Measurements from ENCODE around the gene TCF4. TPM values are rescaled to one million over a fixed set of nuclear protein-coding genes. Genes with fewer than 3 reads are reported as not detected.

The TCF4 gene
- total RNA-seq, 1 donor from 2014 or later, result 7.2 TPM

GRCh38 chr18:55338978-55339650 is 248.9 kb downstream of the TCF4 start:
- TF ChIP-seq CTCF (conservative IDR thresholded peaks at IDR 0.05; ENCODE audit: low read depth, low read length), result peak; percentile 11
- DNase-seq (ENCODE audit: low read depth), result no peak

GRCh38 chr18:55337908-55338521 is 250.0 kb downstream of the TCF4 start:
- DNase-seq (ENCODE audit: low read depth), result no peak
- no peak for TF ChIP-seq CTCF (conservative IDR thresholded peaks at IDR 0.05; ENCODE audit: low read depth, low read length)
- no peak overlapping the region for H3K4me3 ChIP-seq (ENCODE audit: low read depth, low read length)

More at GRCh38 chr18:55338978-55339650, 248.9 kb downstream of the TCF4 start:
- H3K4me3 ChIP-seq (ENCODE audit: low read depth, low read length), result no peak overlapping the region

GRCh38 chr18:55337138-55337537 is 250.9 kb downstream of the TCF4 start:
- TF ChIP-seq CTCF (conservative IDR thresholded peaks at IDR 0.05; ENCODE audit: low read depth, low read length), result no peak
- DNase-seq (ENCODE audit: low read depth), result no peak
- no peak overlapping the region for H3K4me3 ChIP-seq (ENCODE audit: low read depth, low read length)

- TF ChIP-seq CTCF (conservative IDR thresholded peaks at IDR 0.05; ENCODE audit: low read depth, low read length), result no peak
- no peak for DNase-seq (ENCODE audit: low read depth)
- no peak overlapping the region for H3K4me3 ChIP-seq (ENCODE audit: low read depth, low read length)
These were observed 251.4 kb downstream of the TCF4 start for GRCh38 chr18:55336438-55337100.

- DNase-seq (ENCODE audit: low read depth), result no peak
- no peak overlapping the region for H3K4me3 ChIP-seq (ENCODE audit: low read depth, low read length)
- TF ChIP-seq CTCF (conservative IDR thresholded peaks at IDR 0.05; ENCODE audit: low read depth, low read length), result no peak
These were observed 253.1 kb downstream of the TCF4 start for GRCh38 chr18:55334875-55335274.

- no peak for TF ChIP-seq CTCF (conservative IDR thresholded peaks at IDR 0.05; ENCODE audit: low read depth, low read length)
- H3K4me3 ChIP-seq (ENCODE audit: low read depth, low read length), result no peak overlapping the region
- DNase-seq (ENCODE audit: low read depth), result no peak
These were observed 256.7 kb downstream of the TCF4 start for GRCh38 chr18:55331301-55331700.

Data from epithelial cell of proximal tubule (primary cell).